IMR-90 (cell line): ENCODE results near the gene NRP1. TPM values are rescaled to one million over a fixed set of nuclear protein-coding genes. Genes with fewer than 3 reads are reported as not detected.

ENCODE experiments used
- ATAC-seq: fragments of 200-7000 bp; cut with Tn5 transposase; 2 replicates; pipeline ENCODE4 v1.9.1; 2020; ENCODE audit warnings: low read depth, mild to moderate bottlenecking, moderate library complexity
- BruUV-seq: library from RNA; stranded (reverse); fragments of 400-500 nt; replicated peaks from 2 replicates; lab custom pipeline; 2021; lab: Mats Ljungman, UMichigan
- CTCF ChIA-PET: fragments of 300-600 bp; formaldehyde crosslinking; extraction: SDS; loops from one replicate; lab custom pipeline; 2021; ENCODE audit warnings: antibody characterized with exemption; lab: Yijun Ruan, JAX
- POLR2A ChIA-PET: fragments of 300-600 bp; sonication (Branson Sonifier 250); formaldehyde crosslinking; loops from one replicate; lab custom pipeline; 2022; ENCODE audit warnings: antibody characterized with exemption; ENCODE audit not compliant: unreplicated experiment; lab: Charles Lee
- DNase-seq: peaks from one replicate; pipeline ENCODE4 v3.0.0; 2013
- H2AFZ ChIP-seq: replicated peaks from 2 replicates; pipeline ENCODE3; 2013; ENCODE audit warnings: low read length, mild to moderate bottlenecking; ENCODE audit not compliant: poor library complexity
- H2AK5ac ChIP-seq: 2 replicates; pipeline ENCODE4 v1.6.1; 2013; ENCODE audit warnings: low read depth, low read length, inconsistent platforms
- H2AK9ac ChIP-seq: replicated peaks from 2 replicates; pipeline ENCODE3; 2013; ENCODE audit warnings: mild to moderate bottlenecking, low read depth, low read length, moderate library complexity; ENCODE audit not compliant: poor library complexity
- H2BK120ac ChIP-seq: 2 replicates; pipeline ENCODE4 v1.6.1; 2013; ENCODE audit warnings: low read depth, low read length, inconsistent platforms
- H2BK15ac ChIP-seq: 3 replicates; pipeline ENCODE4 v1.6.1; 2013; ENCODE audit warnings: low read depth, low read length, inconsistent platforms
- H2BK20ac ChIP-seq: 2 replicates; pipeline ENCODE4 v1.6.1; 2013; ENCODE audit warnings: low read depth, mild to moderate bottlenecking, inconsistent platforms, low read length, moderate library complexity
- H2BK5ac ChIP-seq: 2 replicates; pipeline ENCODE4 v1.6.1; 2013; ENCODE audit warnings: mild to moderate bottlenecking, low read depth, low read length, inconsistent platforms; ENCODE audit not compliant: poor library complexity, severe bottlenecking
- H3K14ac ChIP-seq: replicated peaks from 2 replicates; pipeline ENCODE4 v1.6.1; 2013; ENCODE audit warnings: low read depth, low read length, inconsistent platforms
- H3K18ac ChIP-seq: 2 replicates; pipeline ENCODE4 v1.6.1; 2013; ENCODE audit warnings: low read depth, low read length, control low read depth
- H3K23ac ChIP-seq: 2 replicates; pipeline ENCODE4 v1.6.1; 2013; ENCODE audit warnings: low read depth, low read length, inconsistent platforms
- H3K27ac ChIP-seq: 2 replicates; pipeline ENCODE4 v1.5.1; 2013; ENCODE audit warnings: mild to moderate bottlenecking, control low read depth, low read length; ENCODE audit not compliant: insufficient read depth
- H3K27me3 ChIP-seq: 2 replicates; pipeline ENCODE4 v1.6.1; 2013; ENCODE audit warnings: low read length; ENCODE audit not compliant: control insufficient read depth, insufficient read depth
- H3K36me3 ChIP-seq: 2 replicates; pipeline ENCODE4 v1.6.1; 2013; ENCODE audit warnings: low read length, mixed read lengths; ENCODE audit not compliant: control insufficient read depth, insufficient read depth
- H3K4ac ChIP-seq: 2 replicates; pipeline ENCODE4 v1.6.1; 2013; ENCODE audit warnings: low read depth, low read length, inconsistent platforms
- H3K4me1 ChIP-seq: 2 replicates; pipeline ENCODE4 v1.6.1; 2013; ENCODE audit warnings: low read length, mixed read lengths; ENCODE audit not compliant: control insufficient read depth, insufficient read depth
- H3K4me2 ChIP-seq: 2 replicates; pipeline ENCODE4 v1.6.1; 2013; ENCODE audit warnings: low read depth, mild to moderate bottlenecking, control low read depth, low read length, moderate library complexity
- H3K4me3 ChIP-seq: 2 replicates; pipeline ENCODE4 v1.5.1; 2013; ENCODE audit warnings: low read depth, mild to moderate bottlenecking, control low read depth, low read length, moderate library complexity; ENCODE audit not compliant: insufficient read depth
- H3K56ac ChIP-seq: 2 replicates; pipeline ENCODE4 v1.6.1; 2013; ENCODE audit warnings: low read length, inconsistent platforms; ENCODE audit not compliant: insufficient read depth; ENCODE audit errors: extremely low read depth
- H3K79me1 ChIP-seq, 2 experiments: 2 replicates each; pipeline ENCODE4 v1.6.1; 2013; ENCODE audit warnings: low read length in 2 of 2, inconsistent platforms in 1 of 2, low read depth in 1 of 2
- H3K9ac ChIP-seq: 2 replicates; pipeline ENCODE4 v1.6.1; 2013; ENCODE audit warnings: low read depth, low read length, control low read depth
- H3K9me1 ChIP-seq: 2 replicates; pipeline ENCODE4 v1.6.1; 2013; ENCODE audit warnings: low read length, inconsistent platforms; ENCODE audit not compliant: insufficient read depth
- H3K9me3 ChIP-seq: 2 replicates; pipeline ENCODE4 v1.6.1; 2013; ENCODE audit warnings: low read length; ENCODE audit not compliant: control insufficient read depth, insufficient read depth
- H4K20me1 ChIP-seq: 2 replicates; pipeline ENCODE4 v1.6.1; 2013; ENCODE audit warnings: low read length, inconsistent platforms; ENCODE audit not compliant: insufficient read depth
- H4K5ac ChIP-seq: 2 replicates; pipeline ENCODE4 v1.6.1; 2013; ENCODE audit warnings: mild to moderate bottlenecking, low read depth, low read length, control low read depth
- H4K8ac ChIP-seq, 2 experiments: 2 replicates each; pipeline ENCODE4 v1.6.1; 2013; ENCODE audit warnings: low read depth in 2 of 2, low read length in 2 of 2, control low read depth in 1 of 2, inconsistent platforms in 1 of 2
- H4K91ac ChIP-seq: 2 replicates; pipeline ENCODE4 v1.6.1; 2013; ENCODE audit warnings: low read depth, low read length, inconsistent platforms; ENCODE audit not compliant: insufficient read depth
- BHLHE40 ChIP-seq: fragments of 150-350 bp; IDR thresholded peaks from 2 replicates; pipeline ENCODE4 v1.6.1; 2016; ENCODE audit warnings: mild to moderate bottlenecking, low read depth, low read length
- CEBPB ChIP-seq: IDR thresholded peaks from 2 replicates; pipeline ENCODE4 v1.6.1; 2012; ENCODE audit warnings: low read depth, low read length, improper control_type of control experiment
- CHD1 ChIP-seq: IDR thresholded peaks from 2 replicates; pipeline ENCODE4 v1.6.1; 2012; ENCODE audit warnings: low read depth, low read length, improper control_type of control experiment
- ELK1 ChIP-seq: fragments of 150-350 bp; IDR thresholded peaks from 2 replicates; pipeline ENCODE4 v1.6.1; 2016; ENCODE audit warnings: low read depth, mild to moderate bottlenecking, low read length, moderate library complexity, borderline replicate concordance
- FOS ChIP-seq: fragments of 150-350 bp; IDR thresholded peaks from 2 replicates; pipeline ENCODE4 v1.6.1; 2016; ENCODE audit warnings: low read depth, low read length
- MAFK ChIP-seq: IDR thresholded peaks from 2 replicates; pipeline ENCODE4 v1.6.1; 2012; ENCODE audit warnings: low read depth, low read length, improper control_type of control experiment
- MAZ ChIP-seq: IDR thresholded peaks from 2 replicates; pipeline ENCODE4 v1.6.1; 2012; ENCODE audit warnings: low read depth, mild to moderate bottlenecking, low read length, improper control_type of control experiment, moderate library complexity, borderline replicate concordance
- MXI1 ChIP-seq: IDR thresholded peaks from 2 replicates; pipeline ENCODE4 v1.6.1; 2012; ENCODE audit warnings: low read depth, mild to moderate bottlenecking, low read length, moderate library complexity, borderline replicate concordance
- NFE2L2 ChIP-seq: fragments of 150-350 bp; IDR thresholded peaks from 2 replicates; pipeline ENCODE4 v1.6.1; 2016; ENCODE audit warnings: low read depth, mild to moderate bottlenecking, low read length
- POLR2A ChIP-seq: IDR thresholded peaks from 2 replicates; pipeline ENCODE4 v1.6.1; 2012; ENCODE audit warnings: mild to moderate bottlenecking, low read depth, low read length
- RAD21 ChIP-seq: IDR thresholded peaks from 2 replicates; pipeline ENCODE4 v1.6.1; 2012; ENCODE audit warnings: low read length, improper control_type of control experiment
- RCOR1 ChIP-seq: IDR thresholded peaks from 2 replicates; pipeline ENCODE4 v1.6.1; 2012; ENCODE audit warnings: mild to moderate bottlenecking, low read length, improper control_type of control experiment; ENCODE audit not compliant: insufficient replicate concordance
- RFX5 ChIP-seq: IDR thresholded peaks from 2 replicates; pipeline ENCODE4 v1.8.0; 2012; ENCODE audit warnings: low read depth, mild to moderate bottlenecking, low read length, moderate library complexity
- SMC3 ChIP-seq: fragments of 150-350 bp; IDR thresholded peaks from 2 replicates; pipeline ENCODE4 v1.6.1; 2016; ENCODE audit warnings: low read depth, mild to moderate bottlenecking, antibody characterized with exemption, low read length, moderate library complexity
- USF2 ChIP-seq: fragments of 150-350 bp; IDR thresholded peaks from 2 replicates; pipeline ENCODE4 v1.6.1; 2017; ENCODE audit warnings: mild to moderate bottlenecking, antibody characterized with exemption, low read length, low read depth
- WGBS, 2 experiments: methylation state at CpG; one replicate each; pipeline versions ENCODE4 v1.1.5 to v1.1.7; 2013; ENCODE audit warnings: missing lambda C conversion rate in 2 of 2; ENCODE audit not compliant: insufficient read length in 1 of 2; ENCODE audit errors: extremely low coverage in 2 of 2; 5-methylcytosine and 5-hydroxymethylcytosine counted together
- dilution Hi-C: fragments of 300-500 bp; cut with HindIII; formaldehyde crosslinking; loops from one replicate; pipeline ENCODE4 v1.14.3; 2018; ENCODE audit warnings: low sequenced_read_pairs; ENCODE audit not compliant: unreplicated experiment
- in situ Hi-C: fragments of 300-500 bp; cut with MboI; formaldehyde crosslinking; loops from 3 replicates; pipeline ENCODE4 v1.14.3; 2019; ENCODE audit warnings: low sequenced_read_pairs, inconsistent platforms, mixed read lengths
- intact Hi-C: fragments of 100-400 bp; cut with micrococcal nuclease; formaldehyde crosslinking; loops from 2 replicates; pipeline ENCODE4 v1.10.0; 2022
- polyA plus RNA-seq, 3 experiments: library from polyadenylated mRNA; depleted of rRNA; stranded (reverse); fragments of >200 nt; gene quantifications; 2 replicates each; pipeline ENCODE4 v1.2.3, GENCODE V29; 2012; ENCODE audit warnings: low replicate concordance in 1 of 3
- total RNA-seq: library from RNA; depleted of rRNA; stranded (reverse); fragments of >200 nt; gene quantifications from 2 replicates; pipeline ENCODE4 v1.2.3, GENCODE V29; 2012

NRP1 gene
- total and polyA plus RNA-seq, 2 of the 4 experiments (the other 2 are of a cell fraction) = 108 to 227 TPM

GRCh38 chr10:33178026-33178755 is 156.3 kb downstream of the NRP1 start (continued):
- TF ChIP-seq BHLHE40 (no peak), NFE2L2 (no peak)

DNA sequence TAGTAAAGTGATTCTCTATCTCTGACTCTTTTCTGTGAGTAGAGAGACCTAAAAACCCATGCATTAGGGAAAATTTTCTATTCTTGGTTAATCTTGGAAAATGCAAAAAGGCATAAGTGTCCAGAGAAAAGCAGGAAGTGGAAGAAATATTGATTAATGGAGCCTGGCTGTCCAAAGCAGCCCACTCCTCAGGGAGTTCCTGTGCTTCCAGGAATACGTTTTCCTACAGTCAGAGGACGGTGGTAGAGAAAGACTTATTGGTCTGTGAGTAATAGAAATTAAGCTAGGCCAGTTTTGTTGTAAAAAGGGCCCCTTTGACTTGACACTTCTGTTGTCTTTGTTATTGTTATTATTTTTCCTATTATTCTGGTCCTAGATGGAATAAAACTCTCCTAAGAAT is 157.8 kb downstream of the NRP1 start:
- no peak overlapping the region for H2BK15ac ChIP-seq
- H3K9ac ChIP-seq = no peak overlapping the region
- no peak overlapping the region for H3K18ac ChIP-seq
- peaks cover 11 to 15% of the 10 kb centered on the region in 2 experiments; a peak in 2 of 4 replicates for H3K79me1 ChIP-seq
- H3K36me3 ChIP-seq = peaks cover 11% of the 10 kb centered on the region
- H2AK9ac ChIP-seq = no peak overlapping the region
- no peaks in the 10 kb centered on the region for H4K20me1 ChIP-seq
- no peak overlapping the region for H2AK5ac ChIP-seq
- H3K4me1 ChIP-seq = peaks cover 12% of the 10 kb centered on the region
- whole genome bisulfite sequencing, 2 experiments = no CpG with 5 or more reads among the region's 2 CpGs
- no peaks in the 10 kb centered on the region for H3K9me3 ChIP-seq
- H4K8ac ChIP-seq = no peak overlapping the region
- dilution Hi-C loops = no loop called here
- H3K14ac ChIP-seq = no peak overlapping the region
- peaks cover 14% of the 10 kb centered on the region; the same call in 1 of the 2 replicates for H3K9me1 ChIP-seq
- H3K4me2 ChIP-seq = no peak overlapping the region
- H3K4ac ChIP-seq = no peak overlapping the region
- no peak overlapping the region for H4K5ac ChIP-seq
- H2BK120ac ChIP-seq = no peak overlapping the region
- in situ Hi-C loops = no loop called here
- no peak overlapping the region for H2BK20ac ChIP-seq
- no peaks in the 10 kb centered on the region for H3K27me3 ChIP-seq
- no peak overlapping the region for H3K27ac ChIP-seq
- H4K91ac ChIP-seq = no peak overlapping the region
- no peak overlapping the region for H3K23ac ChIP-seq
- no peak overlapping the region for H2BK5ac ChIP-seq
- no peak for ATAC-seq
- POLR2A ChIA-PET = no interaction called here
- BruUV-seq = no TSS peak
- CTCF ChIA-PET = no interaction called here
- intact Hi-C loops = no loop called here
- no peak for DNase-seq
- no peak overlapping the region for H3K56ac ChIP-seq
- no peak overlapping the region for H3K4me3 ChIP-seq
- H2AFZ ChIP-seq = no peak overlapping the region
- TF ChIP-seq RAD21 (no peak), POLR2A (no peak), RFX5 (no peak), USF2 (no peak), BHLHE40 (no peak), SMC3 (no peak), RCOR1 (no peak), CHD1 (no peak), MAZ (no peak), MXI1 (no peak), NFE2L2 (no peak), MAFK (no peak), FOS (no peak), CEBPB (no peak), ELK1 (no peak)
